GM23338 (cell line): ENCODE results near the gene OR6K2.

ENCODE experiments used
- EZH2 ChIP-seq: fragments of 200-600 bp; sonication (generic); IDR thresholded peaks from one replicate; pipeline ENCODE4 v1.8.0; 2017; ENCODE audit warnings: antibody characterized with exemption, mild to moderate bottlenecking, low read depth; ENCODE audit not compliant: unreplicated experiment
- EZH2phosphoT487 ChIP-seq: fragments of 200-600 bp; sonication (generic); IDR thresholded peaks from one replicate; pipeline ENCODE4 v1.8.1; 2018; ENCODE audit warnings: antibody characterized with exemption; ENCODE audit not compliant: unreplicated experiment
- POLR2AphosphoS5 ChIP-seq: IDR thresholded peaks from 2 replicates; pipeline ENCODE4 v1.6.1; 2016; ENCODE audit warnings: antibody characterized with exemption, low read depth
- TF ChIP-seq, protein P1 (sequence below), 2 experiments: fragments of 200-600 bp in 1 of 2; sonication (generic) in 1 of 2; conservative IDR thresholded peaks; 2 replicates each; pipeline versions ENCODE4 v1.5.1 to v1.6.1; 2016 to 2017; ENCODE audit warnings: antibody characterized with exemption in 2 of 2, low read depth in 2 of 2, mild to moderate bottlenecking in 2 of 2, moderate library complexity in 1 of 2
- TF ChIP-seq, protein P2 (sequence below): IDR thresholded peaks from 2 replicates; pipeline ENCODE4 v1.6.1; 2016; ENCODE audit warnings: antibody characterized with exemption
- TF ChIP-seq, protein P3 (sequence below): IDR thresholded peaks from one replicate; pipeline ENCODE4 v1.6.1; 2018; ENCODE audit warnings: antibody characterized with exemption; ENCODE audit not compliant: unreplicated experiment

DNA sequence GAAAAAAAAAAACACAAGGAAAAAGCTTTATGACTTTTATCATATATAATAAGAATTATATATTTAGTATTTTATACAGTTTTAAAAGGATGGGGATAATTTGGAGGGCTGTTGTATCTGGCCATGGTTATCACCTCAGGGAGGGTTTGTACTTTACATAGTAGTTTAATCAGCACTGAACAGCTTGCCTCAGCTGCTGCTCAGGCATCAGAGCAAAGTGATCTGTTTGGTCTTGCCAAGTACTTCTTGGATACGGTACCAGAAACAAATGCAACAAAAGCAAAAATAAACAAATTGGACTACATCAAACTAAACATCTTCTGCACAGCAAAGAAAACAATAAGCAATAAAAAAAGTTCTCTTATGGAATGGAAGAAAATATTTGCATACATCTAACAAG is 11.3 kb downstream of the OR6K2 start:
- TF ChIP-seq, protein P1, sequence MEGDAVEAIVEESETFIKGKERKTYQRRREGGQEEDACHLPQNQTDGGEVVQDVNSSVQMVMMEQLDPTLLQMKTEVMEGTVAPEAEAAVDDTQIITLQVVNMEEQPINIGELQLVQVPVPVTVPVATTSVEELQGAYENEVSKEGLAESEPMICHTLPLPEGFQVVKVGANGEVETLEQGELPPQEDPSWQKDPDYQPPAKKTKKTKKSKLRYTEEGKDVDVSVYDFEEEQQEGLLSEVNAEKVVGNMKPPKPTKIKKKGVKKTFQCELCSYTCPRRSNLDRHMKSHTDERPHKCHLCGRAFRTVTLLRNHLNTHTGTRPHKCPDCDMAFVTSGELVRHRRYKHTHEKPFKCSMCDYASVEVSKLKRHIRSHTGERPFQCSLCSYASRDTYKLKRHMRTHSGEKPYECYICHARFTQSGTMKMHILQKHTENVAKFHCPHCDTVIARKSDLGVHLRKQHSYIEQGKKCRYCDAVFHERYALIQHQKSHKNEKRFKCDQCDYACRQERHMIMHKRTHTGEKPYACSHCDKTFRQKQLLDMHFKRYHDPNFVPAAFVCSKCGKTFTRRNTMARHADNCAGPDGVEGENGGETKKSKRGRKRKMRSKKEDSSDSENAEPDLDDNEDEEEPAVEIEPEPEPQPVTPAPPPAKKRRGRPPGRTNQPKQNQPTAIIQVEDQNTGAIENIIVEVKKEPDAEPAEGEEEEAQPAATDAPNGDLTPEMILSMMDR (conservative IDR thresholded peaks at IDR 0.05; ENCODE audit: low read depth in 2 of 2) = no peak
- TF ChIP-seq EZH2 = no peak
- TF ChIP-seq, protein P2, sequence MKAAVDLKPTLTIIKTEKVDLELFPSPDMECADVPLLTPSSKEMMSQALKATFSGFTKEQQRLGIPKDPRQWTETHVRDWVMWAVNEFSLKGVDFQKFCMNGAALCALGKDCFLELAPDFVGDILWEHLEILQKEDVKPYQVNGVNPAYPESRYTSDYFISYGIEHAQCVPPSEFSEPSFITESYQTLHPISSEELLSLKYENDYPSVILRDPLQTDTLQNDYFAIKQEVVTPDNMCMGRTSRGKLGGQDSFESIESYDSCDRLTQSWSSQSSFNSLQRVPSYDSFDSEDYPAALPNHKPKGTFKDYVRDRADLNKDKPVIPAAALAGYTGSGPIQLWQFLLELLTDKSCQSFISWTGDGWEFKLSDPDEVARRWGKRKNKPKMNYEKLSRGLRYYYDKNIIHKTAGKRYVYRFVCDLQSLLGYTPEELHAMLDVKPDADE = no peak
- TF ChIP-seq POLR2AphosphoS5 = no peak
- TF ChIP-seq, protein P3, sequence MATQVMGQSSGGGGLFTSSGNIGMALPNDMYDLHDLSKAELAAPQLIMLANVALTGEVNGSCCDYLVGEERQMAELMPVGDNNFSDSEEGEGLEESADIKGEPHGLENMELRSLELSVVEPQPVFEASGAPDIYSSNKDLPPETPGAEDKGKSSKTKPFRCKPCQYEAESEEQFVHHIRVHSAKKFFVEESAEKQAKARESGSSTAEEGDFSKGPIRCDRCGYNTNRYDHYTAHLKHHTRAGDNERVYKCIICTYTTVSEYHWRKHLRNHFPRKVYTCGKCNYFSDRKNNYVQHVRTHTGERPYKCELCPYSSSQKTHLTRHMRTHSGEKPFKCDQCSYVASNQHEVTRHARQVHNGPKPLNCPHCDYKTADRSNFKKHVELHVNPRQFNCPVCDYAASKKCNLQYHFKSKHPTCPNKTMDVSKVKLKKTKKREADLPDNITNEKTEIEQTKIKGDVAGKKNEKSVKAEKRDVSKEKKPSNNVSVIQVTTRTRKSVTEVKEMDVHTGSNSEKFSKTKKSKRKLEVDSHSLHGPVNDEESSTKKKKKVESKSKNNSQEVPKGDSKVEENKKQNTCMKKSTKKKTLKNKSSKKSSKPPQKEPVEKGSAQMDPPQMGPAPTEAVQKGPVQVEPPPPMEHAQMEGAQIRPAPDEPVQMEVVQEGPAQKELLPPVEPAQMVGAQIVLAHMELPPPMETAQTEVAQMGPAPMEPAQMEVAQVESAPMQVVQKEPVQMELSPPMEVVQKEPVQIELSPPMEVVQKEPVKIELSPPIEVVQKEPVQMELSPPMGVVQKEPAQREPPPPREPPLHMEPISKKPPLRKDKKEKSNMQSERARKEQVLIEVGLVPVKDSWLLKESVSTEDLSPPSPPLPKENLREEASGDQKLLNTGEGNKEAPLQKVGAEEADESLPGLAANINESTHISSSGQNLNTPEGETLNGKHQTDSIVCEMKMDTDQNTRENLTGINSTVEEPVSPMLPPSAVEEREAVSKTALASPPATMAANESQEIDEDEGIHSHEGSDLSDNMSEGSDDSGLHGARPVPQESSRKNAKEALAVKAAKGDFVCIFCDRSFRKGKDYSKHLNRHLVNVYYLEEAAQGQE = no peak
- TF ChIP-seq EZH2phosphoT487 = no peak
